Ishikawa (cell line): ENCODE measurements around the gene MAT2A.

Experiments
- CEBPB ChIP-seq: IDR thresholded peaks from 2 replicates; pipeline ENCODE4 v1.6.1; 2012
- CREB1 ChIP-seq: IDR thresholded peaks from 2 replicates; pipeline ENCODE4 v1.6.1; 2012; ENCODE audit warnings: low read depth
- EGR1 ChIP-seq: IDR thresholded peaks from 2 replicates; pipeline ENCODE4 v1.6.1; 2012
- EP300 ChIP-seq: IDR thresholded peaks from 2 replicates; pipeline ENCODE4 v1.6.1; 2012; ENCODE audit warnings: borderline replicate concordance
- FOXM1 ChIP-seq: IDR thresholded peaks from 2 replicates; pipeline ENCODE4 v1.6.1; 2012; ENCODE audit warnings: low read depth, borderline replicate concordance
- NFIC ChIP-seq: IDR thresholded peaks from 2 replicates; pipeline ENCODE4 v1.6.1; 2012
- RAD21 ChIP-seq: IDR thresholded peaks from 2 replicates; pipeline ENCODE4 v1.6.1; 2012; ENCODE audit warnings: low read depth
- TAF1 ChIP-seq: IDR thresholded peaks from 2 replicates; pipeline ENCODE4 v1.6.1; 2012; ENCODE audit warnings: low read depth, mild to moderate bottlenecking
- TCF12 ChIP-seq: IDR thresholded peaks from 2 replicates; pipeline ENCODE4 v1.6.1; 2012; ENCODE audit warnings: low read depth
- TEAD4 ChIP-seq: IDR thresholded peaks from 2 replicates; pipeline ENCODE4 v1.6.1; 2012
- YY1 ChIP-seq: IDR thresholded peaks from 2 replicates; pipeline ENCODE4 v1.6.1; 2012; ENCODE audit warnings: low read depth
- ZBTB7A ChIP-seq: IDR thresholded peaks from 2 replicates; pipeline ENCODE4 v1.6.1; 2012; ENCODE audit warnings: low read depth
- TF ChIP-seq, protein P1 (sequence below): IDR thresholded peaks from 2 replicates; pipeline ENCODE4 v1.6.1; 2012
- TF ChIP-seq, protein P2 (sequence below): IDR thresholded peaks from 2 replicates; pipeline ENCODE4 v1.6.1; 2012; ENCODE audit warnings: low read depth, mild to moderate bottlenecking
- TF ChIP-seq, protein P3 (sequence below): IDR thresholded peaks from 2 replicates; pipeline ENCODE4 v1.6.1; 2012

Gene MAT2A

DNA sequence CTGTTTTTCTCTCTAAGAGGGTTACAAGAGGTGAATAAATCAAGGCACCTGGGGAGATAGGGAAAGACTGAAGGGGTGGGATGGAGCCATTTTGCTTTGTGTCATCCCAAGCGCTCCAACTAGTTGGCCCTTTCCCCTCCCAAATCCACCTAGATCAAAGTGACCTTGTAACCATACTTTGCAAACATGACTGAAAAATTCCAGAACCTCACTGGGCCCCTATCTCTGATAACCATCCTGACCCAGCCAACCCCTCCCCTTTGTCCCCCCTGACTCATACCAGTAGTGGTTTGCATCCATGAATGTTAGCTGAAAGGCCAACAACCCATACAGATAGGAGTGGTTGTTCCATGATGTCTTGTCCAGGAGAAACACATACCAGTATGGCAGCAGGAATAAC, 19.2 kb downstream of the MAT2A start:
- TF ChIP-seq TAF1: no peak
- TF ChIP-seq CREB1: no peak
- no peak for TF ChIP-seq FOXM1
- TF ChIP-seq TEAD4: no peak
- TF ChIP-seq, protein P1, sequence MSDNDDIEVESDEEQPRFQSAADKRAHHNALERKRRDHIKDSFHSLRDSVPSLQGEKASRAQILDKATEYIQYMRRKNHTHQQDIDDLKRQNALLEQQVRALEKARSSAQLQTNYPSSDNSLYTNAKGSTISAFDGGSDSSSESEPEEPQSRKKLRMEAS: no peak
- TF ChIP-seq, protein P2, sequence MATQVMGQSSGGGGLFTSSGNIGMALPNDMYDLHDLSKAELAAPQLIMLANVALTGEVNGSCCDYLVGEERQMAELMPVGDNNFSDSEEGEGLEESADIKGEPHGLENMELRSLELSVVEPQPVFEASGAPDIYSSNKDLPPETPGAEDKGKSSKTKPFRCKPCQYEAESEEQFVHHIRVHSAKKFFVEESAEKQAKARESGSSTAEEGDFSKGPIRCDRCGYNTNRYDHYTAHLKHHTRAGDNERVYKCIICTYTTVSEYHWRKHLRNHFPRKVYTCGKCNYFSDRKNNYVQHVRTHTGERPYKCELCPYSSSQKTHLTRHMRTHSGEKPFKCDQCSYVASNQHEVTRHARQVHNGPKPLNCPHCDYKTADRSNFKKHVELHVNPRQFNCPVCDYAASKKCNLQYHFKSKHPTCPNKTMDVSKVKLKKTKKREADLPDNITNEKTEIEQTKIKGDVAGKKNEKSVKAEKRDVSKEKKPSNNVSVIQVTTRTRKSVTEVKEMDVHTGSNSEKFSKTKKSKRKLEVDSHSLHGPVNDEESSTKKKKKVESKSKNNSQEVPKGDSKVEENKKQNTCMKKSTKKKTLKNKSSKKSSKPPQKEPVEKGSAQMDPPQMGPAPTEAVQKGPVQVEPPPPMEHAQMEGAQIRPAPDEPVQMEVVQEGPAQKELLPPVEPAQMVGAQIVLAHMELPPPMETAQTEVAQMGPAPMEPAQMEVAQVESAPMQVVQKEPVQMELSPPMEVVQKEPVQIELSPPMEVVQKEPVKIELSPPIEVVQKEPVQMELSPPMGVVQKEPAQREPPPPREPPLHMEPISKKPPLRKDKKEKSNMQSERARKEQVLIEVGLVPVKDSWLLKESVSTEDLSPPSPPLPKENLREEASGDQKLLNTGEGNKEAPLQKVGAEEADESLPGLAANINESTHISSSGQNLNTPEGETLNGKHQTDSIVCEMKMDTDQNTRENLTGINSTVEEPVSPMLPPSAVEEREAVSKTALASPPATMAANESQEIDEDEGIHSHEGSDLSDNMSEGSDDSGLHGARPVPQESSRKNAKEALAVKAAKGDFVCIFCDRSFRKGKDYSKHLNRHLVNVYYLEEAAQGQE: no peak
- TF ChIP-seq NFIC: no peak
- TF ChIP-seq EGR1: no peak
- no peak for TF ChIP-seq EP300

DNA sequence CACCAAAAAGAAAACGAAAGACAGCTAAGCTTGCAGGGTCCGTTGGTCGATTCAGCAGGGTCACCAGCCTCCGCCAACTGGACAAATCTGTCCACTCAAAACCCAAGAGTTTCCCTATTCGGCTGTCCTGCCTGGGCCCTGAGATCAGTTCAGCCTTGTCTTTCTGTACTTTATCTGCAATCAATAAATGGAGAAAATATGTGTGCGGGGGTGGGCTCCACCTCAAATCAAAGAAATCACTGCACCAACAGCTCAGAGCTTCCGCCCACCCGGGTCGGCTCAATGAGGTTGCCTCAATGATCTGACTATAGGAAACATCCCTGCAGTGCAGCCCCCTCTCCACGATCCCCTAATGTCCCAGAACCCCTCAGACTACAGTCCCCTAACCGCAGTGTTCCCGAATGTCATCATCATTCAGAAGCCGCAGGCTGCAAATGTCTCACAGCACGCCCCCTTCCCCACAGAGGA, 21.9 kb downstream of the MAT2A start:
- TF ChIP-seq YY1 (no peak), FOXM1 (no peak), TEAD4 (no peak), TCF12 (no peak), NFIC (no peak), TAF1 (no peak), CEBPB (no peak), CREB1 (no peak), EP300 (no peak), ZBTB7A (no peak), EGR1 (no peak)
- TF ChIP-seq, protein P2: no peak
- TF ChIP-seq, protein P3, sequence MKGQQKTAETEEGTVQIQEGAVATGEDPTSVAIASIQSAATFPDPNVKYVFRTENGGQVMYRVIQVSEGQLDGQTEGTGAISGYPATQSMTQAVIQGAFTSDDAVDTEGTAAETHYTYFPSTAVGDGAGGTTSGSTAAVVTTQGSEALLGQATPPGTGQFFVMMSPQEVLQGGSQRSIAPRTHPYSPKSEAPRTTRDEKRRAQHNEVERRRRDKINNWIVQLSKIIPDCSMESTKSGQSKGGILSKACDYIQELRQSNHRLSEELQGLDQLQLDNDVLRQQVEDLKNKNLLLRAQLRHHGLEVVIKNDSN: no peak
- TF ChIP-seq, protein P1: no peak

DNA sequence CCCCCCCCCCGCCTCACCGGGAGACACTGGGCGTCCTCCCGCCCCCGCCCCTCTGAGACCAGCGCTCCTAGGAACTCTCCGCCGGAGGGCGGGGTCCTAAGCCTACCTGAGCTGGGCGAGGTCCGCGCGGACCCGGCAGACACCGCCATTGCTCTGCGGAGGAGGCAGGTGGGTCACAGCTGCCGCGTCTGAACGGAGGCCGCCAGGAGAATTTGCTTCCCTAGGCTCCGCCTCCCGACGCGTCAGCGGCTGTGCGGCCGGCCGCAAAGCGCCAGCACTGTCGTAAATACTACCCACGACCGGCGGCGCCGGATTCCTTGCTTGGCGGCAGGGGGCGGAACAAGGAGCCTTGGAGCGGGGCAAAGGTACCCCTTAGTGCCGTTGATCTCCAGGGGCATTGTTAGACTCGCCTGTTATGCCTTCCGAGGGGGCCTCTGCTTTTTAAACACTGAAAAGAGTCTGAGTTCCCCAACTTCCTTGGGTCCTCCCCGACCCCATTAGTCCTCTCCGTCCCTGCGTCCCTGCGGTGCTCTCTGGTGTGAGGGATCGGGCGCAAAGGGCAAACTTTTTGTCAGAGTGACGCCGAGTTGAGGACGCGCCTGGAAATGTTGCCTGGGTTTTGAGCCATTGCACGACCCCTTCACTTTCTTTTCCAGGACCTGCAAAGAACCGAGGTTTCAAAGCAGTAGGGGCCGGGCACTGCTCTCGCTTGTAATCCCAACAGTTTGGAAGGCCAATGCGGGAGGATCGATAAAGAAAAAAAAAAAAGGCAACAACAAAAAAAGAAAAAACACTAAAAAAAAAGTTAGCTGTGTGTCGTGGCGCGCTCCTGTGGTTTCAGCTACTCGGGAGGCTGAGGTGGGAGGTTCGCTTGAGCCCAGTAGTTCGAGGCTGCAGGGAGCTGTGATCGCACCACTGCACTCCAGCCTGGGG, 22.6 kb downstream of the MAT2A start, which contains the start of gene GGCX:
Gene GGCX (minus strand): TSS at position 214 of the 933 bp plus-strand sequence. CDS start 65 bp downstream, at position 149.
- peak; percentile 66 for TF ChIP-seq TEAD4
- peak; percentile 86 for TF ChIP-seq CREB1
- TF ChIP-seq TCF12: no peak
- TF ChIP-seq TAF1: peak; percentile 97
- TF ChIP-seq ZBTB7A: no peak
- TF ChIP-seq, protein P2: no peak
- TF ChIP-seq EP300: peak; percentile 29; the same call in 1 of the 2 replicates
- peak; percentile 34 for TF ChIP-seq NFIC
- peak; percentile 89 for TF ChIP-seq YY1
- no peak for TF ChIP-seq RAD21
- TF ChIP-seq, protein P1: peak; percentile 71
- no peak for TF ChIP-seq CEBPB
- TF ChIP-seq FOXM1: no peak
- TF ChIP-seq, protein P3: peak; percentile 30; the same call in 1 of the 2 replicates
- peak; percentile 68 for TF ChIP-seq EGR1
